ENCODE results near the gene RRM2.
"Not testable (repeated sequence)": the region's sequence is repeated elsewhere in the genome, so short reads cannot be mapped to it uniquely, and the experiment has no call there.

The RRM2 gene

DNA sequence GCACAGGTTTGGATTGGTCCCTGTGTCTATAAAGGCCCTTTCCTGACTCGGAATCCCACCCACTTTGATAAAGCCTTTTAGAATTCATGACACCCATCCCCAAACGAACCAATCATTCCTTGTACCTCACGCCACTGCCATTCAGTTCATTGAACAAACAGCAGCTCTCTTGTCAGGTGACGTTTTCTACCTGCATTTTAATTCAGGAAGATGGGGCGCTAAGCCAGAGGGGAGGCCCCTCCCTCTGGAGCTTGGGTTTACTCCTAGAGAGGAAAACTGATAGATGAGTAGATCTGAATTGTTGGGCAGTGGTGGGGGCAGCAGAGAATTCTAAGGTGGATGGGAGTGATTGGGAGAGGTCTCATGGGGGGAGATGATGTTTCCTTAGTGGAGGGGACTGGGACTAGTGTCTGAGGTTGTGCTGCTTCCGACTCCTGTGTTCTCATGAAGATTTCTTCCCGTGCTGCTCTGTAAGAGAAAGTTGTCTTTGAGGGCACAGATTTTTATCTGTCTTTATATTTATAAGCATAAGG is 9.6 kb downstream of the RRM2 start:
- no peak for DNase-seq (ENCODE audit: low read depth in 2 of 2)

- DNase-seq (ENCODE audit: low read depth in 2 of 2), result no peak
Measured at GRCh38 chr2:10132596-10132995, 10.1 kb downstream of the RRM2 start.

- no peak for DNase-seq (ENCODE audit: low read depth in 2 of 2)
Measured at GRCh38 chr2:10132996-10133647, 10.6 kb downstream of the RRM2 start.

GRCh38 chr2:10135296-10136089 is 13.0 kb downstream of the RRM2 start:
- DNase-seq (ENCODE audit: low read depth in 2 of 2), result no peak

DNA sequence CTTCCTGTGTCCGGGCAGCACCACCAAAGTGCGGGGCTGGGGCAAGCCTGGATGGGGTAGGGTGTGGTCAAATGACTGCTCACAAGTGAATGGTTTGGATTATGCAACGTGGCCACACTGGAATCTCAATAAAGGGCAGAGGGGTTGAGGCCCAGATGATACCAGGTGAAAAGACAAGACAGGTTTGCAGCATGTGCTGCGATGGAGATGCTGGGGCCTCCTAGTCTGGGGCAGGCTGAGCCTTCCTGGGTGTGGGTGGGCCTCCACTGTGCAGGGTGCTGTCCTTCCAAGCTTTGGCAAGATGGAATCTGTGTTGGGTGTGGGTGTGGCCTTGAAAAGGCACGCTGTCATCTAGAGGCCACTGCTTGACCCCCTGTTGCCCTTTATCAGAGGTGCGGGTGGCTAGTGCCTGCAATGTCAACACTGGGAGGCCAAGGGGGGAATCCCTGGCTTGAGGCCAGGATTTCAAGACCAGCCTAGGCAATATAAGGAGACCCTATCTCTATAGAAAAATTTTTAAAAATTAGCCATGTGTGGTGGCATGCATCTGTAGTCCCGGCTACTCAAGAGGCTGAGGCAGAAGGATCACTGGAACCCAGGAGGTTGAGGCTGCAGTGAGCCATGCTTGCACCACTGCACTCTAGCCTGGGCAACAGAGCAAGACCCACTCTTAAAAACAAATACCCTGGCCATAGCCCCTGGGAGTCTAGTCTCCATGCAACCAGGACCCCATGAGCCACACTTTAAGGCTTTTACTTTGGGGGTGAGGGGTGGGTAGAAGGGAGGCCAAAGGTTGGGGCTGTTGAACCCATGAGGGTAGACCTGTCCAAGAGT is 13.8 kb downstream of the RRM2 start:
- DNase-seq (ENCODE audit: low read depth in 2 of 2), result no peak

DNA sequence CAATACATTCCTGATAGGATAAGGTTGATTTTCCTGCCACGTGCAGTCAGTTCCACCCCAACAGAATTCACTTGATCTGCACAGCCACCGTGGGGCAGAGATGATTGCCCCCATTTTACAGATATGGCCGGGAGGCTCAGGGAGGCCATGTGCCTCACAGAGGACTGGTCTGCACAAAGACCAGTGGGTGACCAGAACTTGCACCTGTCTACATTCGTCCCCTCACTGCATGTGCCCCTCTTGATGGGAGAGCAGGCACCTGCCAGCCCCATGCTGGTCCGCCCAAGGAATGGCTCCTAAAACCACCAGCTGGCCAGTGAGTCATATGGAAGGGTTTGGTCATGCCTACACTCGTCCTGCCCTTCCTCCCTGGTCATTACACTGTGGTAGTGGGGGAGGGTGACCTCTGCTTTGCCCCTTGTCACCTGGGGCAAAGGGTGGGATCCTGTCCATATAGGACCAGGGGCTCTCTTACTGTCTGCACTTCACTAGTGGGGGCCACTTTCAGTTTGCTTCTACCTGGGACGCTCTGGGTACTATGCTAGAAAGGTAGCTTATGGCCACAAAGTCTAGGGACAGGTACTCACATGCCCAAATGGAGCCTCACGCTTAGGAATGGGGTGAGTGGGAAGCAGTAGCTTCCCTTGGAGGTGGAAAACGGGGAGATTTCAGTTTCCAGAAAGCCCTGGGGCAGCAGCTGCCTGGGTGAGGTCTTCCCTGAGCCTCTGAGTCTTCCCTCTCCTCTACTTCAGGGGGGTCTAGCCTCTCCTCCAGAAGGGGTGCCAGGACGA is 14.7 kb downstream of the RRM2 start:
- no peak for DNase-seq (ENCODE audit: low read depth in 2 of 2)

GRCh38 chr2:10139536-10139935 is 17.0 kb downstream of the RRM2 start:
- no peak for DNase-seq (ENCODE audit: low read depth in 2 of 2)

DNA sequence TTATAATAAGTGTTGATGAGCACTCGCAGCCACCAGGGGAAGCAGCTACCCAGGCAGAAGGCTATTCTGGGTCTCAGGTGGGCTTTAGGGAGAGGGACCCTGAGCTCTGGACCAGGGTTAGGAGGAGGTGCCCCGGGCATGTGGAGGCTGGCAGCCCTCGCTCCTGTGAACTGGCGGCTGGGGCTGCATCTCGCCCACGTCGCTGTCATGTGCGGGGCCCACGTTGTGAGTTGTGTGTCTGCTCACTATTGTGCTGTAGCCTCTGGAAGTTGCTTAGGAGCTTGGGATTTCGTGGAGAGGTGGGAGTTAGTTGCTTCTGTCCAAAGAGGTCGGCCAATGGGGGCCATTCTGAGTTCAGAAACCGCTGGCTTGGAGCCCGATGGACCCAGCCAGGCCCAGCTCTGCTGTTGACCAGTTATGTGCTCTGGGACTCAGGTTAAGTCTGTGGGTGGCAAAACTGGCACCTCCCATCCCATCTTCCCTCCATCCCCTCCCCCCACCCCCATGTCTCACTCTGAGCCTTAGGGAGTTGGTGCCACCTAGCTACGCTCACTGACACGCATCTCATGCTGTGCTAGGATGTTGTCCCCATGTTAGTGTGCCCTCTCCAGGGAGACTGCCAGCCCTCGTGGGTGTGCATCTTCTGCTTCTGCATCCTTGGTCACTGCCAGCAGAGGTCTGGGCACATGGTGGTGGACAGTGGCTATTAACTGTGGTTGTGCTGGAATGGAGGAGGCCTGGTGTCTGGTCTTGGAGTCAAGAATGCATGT is 18.5 kb downstream of the RRM2 start:
- no peak for DNase-seq (ENCODE audit: low read depth in 2 of 2)

- DNase-seq (ENCODE audit: low read depth in 2 of 2), result peak; percentile 13 to 28
Measured at GRCh38 chr2:10141736-10142639, 19.4 kb downstream of the RRM2 start.

DNA sequence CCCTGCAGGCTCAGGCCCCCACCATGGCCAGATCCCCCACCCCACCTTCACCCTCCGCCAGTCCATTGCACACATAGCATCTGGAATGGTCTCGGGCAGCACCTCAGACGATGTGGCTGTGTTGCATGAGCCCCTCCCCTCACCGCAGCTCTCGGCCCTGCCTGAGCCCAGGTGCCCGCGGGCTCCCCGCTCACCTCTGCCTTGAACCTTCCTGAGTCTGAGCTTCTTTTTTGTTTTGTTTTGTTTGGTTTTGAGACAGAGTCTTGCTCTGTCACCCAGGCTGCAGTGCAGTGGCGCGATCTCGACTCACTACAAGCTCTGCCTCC is 20.1 kb downstream of the RRM2 start:
- no peak for DNase-seq (ENCODE audit: low read depth in 2 of 2)

GRCh38 chr2:10144771-10145518 is 22.4 kb downstream of the RRM2 start:
- DNase-seq (ENCODE audit: low read depth in 2 of 2), result no peak

GRCh38 chr2:10145519-10146357 is 23.2 kb downstream of the RRM2 start:
- no peak for DNase-seq (ENCODE audit: low read depth in 2 of 2)

- no peak for DNase-seq (ENCODE audit: low read depth in 2 of 2)
Measured at GRCh38 chr2:10146366-10147005, 23.9 kb downstream of the RRM2 start.

GRCh38 chr2:10147050-10147660 is 24.6 kb downstream of the RRM2 start:
- DNase-seq (ENCODE audit: low read depth in 2 of 2), result not testable (repeated sequence)

- DNase-seq (ENCODE audit: low read depth in 2 of 2), result no peak
Measured at GRCh38 chr2:10148268-10148667, 25.7 kb downstream of the RRM2 start.

- DNase-seq (ENCODE audit: low read depth in 2 of 2), result no peak
Measured at GRCh38 chr2:10149635-10150034, 27.1 kb downstream of the RRM2 start.

GRCh38 chr2:10150436-10150835 is 27.9 kb downstream of the RRM2 start:
- no peak for DNase-seq (ENCODE audit: low read depth in 2 of 2)
